T-cell (primary cell): ENCODE data around the gene IGFBP3. TPM values are rescaled to one million over a fixed set of nuclear protein-coding genes. Genes with fewer than 3 reads are reported as not detected.
"Not testable (repeated sequence)": the region's sequence is repeated elsewhere in the genome, so short reads cannot be mapped to it uniquely, and the experiment has no call there.

Experiments
- ATAC-seq, 4 experiments: fragments of 200-7000 bp in 3 of 4; fragments of 150-1000 bp in 1 of 4; cut with Tn5 transposase; replicated peaks in 1 of 4; 1 replicate in 3 of 4; 2 replicates in 1 of 4; pipeline ENCODE4 v1.10.0; 2021; ENCODE audit warnings: moderate library complexity in 3 of 4, mild to moderate bottlenecking in 2 of 4, moderate number of reproducible peaks in 1 of 4
- CTCF ChIA-PET, 2 donors: fragments of 300-600 bp; sonication (Branson Sonifier 250); formaldehyde crosslinking; loops; one replicate each; lab custom pipeline; 2022; ENCODE audit warnings: antibody characterized with exemption in 2 of 2; lab: Charles Lee
- POLR2A ChIA-PET, 2 donors: fragments of 300-600 bp; sonication (Branson Sonifier 250); formaldehyde crosslinking; loops; one replicate each; lab custom pipeline; 2022; ENCODE audit warnings: antibody characterized with exemption in 2 of 2; lab: Charles Lee
- DNase-seq, 35 experiments: peaks; one replicate each; pipeline versions ENCODE4 v3.0.0 to v3.0.0-alpha.2; 2013 to 2023
- H3K27ac ChIP-seq: one replicate; pipeline ENCODE4 v1.5.1; 2013; ENCODE audit warnings: low read length
- H3K27me3 ChIP-seq, 2 experiments: replicated peaks in 1 of 2; 1 replicate in 1 of 2; 2 replicates in 1 of 2; pipeline versions ENCODE4 v1.6.1 to v1.7.0; 2013; ENCODE audit warnings: low read length in 1 of 2, mixed read lengths in 1 of 2; ENCODE audit not compliant: control insufficient read depth in 2 of 2, insufficient read depth in 2 of 2; ENCODE audit errors: extremely low read depth in 1 of 2
- H3K36me3 ChIP-seq, 2 donors: 1 replicate in 1 of 2; 2 replicates in 1 of 2; pipeline versions ENCODE4 v1.6.1 to v1.7.0; 2013; ENCODE audit warnings: low read length in 1 of 2; ENCODE audit not compliant: control insufficient read depth in 2 of 2, insufficient read depth in 1 of 2; ENCODE audit errors: extremely low read depth in 1 of 2
- H3K4me1 ChIP-seq, 2 experiments: 1 replicate in 1 of 2; 2 replicates in 1 of 2; pipeline versions ENCODE4 v1.6.1 to v1.7.0; 2013; ENCODE audit warnings: low read length in 2 of 2, mixed read lengths in 1 of 2; ENCODE audit not compliant: insufficient read depth in 2 of 2, control insufficient read depth in 1 of 2; ENCODE audit errors: extremely low read depth in 1 of 2
- H3K4me3 ChIP-seq, 2 donors: 1 replicate in 1 of 2; 2 replicates in 1 of 2; pipeline versions ENCODE4 v1.5.1 to v1.7.0; 2013; ENCODE audit warnings: mild to moderate bottlenecking in 2 of 2, low read length in 1 of 2, moderate library complexity in 1 of 2; ENCODE audit not compliant: control insufficient read depth in 1 of 2; ENCODE audit errors: extremely low read depth in 1 of 2
- H3K9me3 ChIP-seq: 2 replicates; pipeline ENCODE4 v1.7.0; 2013
- H3K27ac Mint-ChIP-seq, 2 donors: one replicate each; pipeline ENCODE4 v1.8.0; 2020 to 2021; ENCODE audit warnings: mild to moderate bottlenecking in 2 of 2, mixed read lengths in 2 of 2
- H3K27me3 Mint-ChIP-seq, 2 donors: one replicate each; pipeline ENCODE4 v1.8.0; 2021 to 2022; ENCODE audit warnings: mixed read lengths in 2 of 2
- H3K36me3 Mint-ChIP-seq: one replicate; pipeline ENCODE4 v1.8.0; 2021; ENCODE audit warnings: mixed read lengths
- H3K4me1 Mint-ChIP-seq, 3 donors: one replicate each; pipeline ENCODE4 v1.8.0; 2020 to 2022; ENCODE audit warnings: mixed read lengths in 3 of 3, mild to moderate bottlenecking in 1 of 3
- H3K4me3 Mint-ChIP-seq, 3 donors: one replicate each; pipeline ENCODE4 v1.8.0; 2020 to 2022; ENCODE audit warnings: mild to moderate bottlenecking in 3 of 3, mixed read lengths in 3 of 3, moderate library complexity in 3 of 3
- H3K9me3 Mint-ChIP-seq, 3 donors: one replicate each; pipeline ENCODE4 v1.8.0; 2020 to 2022; ENCODE audit warnings: mixed read lengths in 3 of 3
- WGBS: methylation state at CpG from one replicate; pipeline ENCODE4 v1.1.5; 2013; ENCODE audit warnings: missing lambda C conversion rate; ENCODE audit not compliant: insufficient coverage; 5-methylcytosine and 5-hydroxymethylcytosine counted together
- total RNA-seq, 35 experiments: library from RNA in 6 of 35; stranded (reverse) in 6 of 35; fragments of 120-200 nt in 1 of 35; gene quantifications; one replicate each; pipeline versions ENCODE4 v1.2.1 to v1.2.4 and lab custom pipeline; 2013 to 2026

The IGFBP3 gene
- total RNA-seq, 5 donors from 2014 or later (not counting 1 experiment from before 2014, with no cell fraction given): 3.9 to 20.5 (median 8.2) TPM

DNA sequence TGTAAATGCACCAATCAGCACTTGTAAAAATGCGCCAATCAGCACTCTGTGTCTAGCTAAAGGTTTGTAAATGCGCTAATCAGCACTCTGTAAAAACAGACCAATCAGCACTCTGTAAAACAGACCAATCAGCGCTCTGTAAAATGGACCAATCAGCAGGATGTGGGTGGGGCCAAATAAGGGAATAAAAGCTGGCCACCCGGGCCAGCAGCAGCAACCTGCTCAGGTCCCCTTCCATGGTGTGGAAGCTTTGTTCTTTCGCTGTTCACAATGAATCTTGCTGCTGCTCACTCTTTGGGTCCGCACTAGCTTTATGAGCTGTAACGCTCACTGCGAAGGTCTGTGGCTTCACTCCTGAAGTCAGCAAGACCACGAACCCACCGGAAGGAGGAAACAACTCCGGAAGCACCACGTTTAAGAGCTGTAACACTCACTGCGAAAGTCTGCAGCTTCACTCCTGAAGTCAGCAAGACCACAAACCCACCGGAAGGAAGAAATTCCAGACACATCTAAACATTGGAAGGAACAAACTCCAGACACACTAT, 19.2 kb upstream of the IGFBP3 start:
- H3K9me3 Mint-ChIP-seq, H3K27ac ChIP-seq, H3K27me3 ChIP-seq, H3K27me3 Mint-ChIP-seq, H3K36me3 ChIP-seq, H3K36me3 Mint-ChIP-seq, POLR2A ChIA-PET, H3K9me3 ChIP-seq: not testable (repeated sequence)
- H3K27ac Mint-ChIP-seq: peak overlapping the region; percentile 53 to 92
- H3K4me3 Mint-ChIP-seq: peak overlapping the region; percentile 73 to 85 (median 84)
- H3K4me3 ChIP-seq: peak overlapping the region in 1 of 2 donors; percentile 50
- peaks cover 0 to 13% of the 10 kb centered on the region in 2 experiments for H3K4me1 ChIP-seq
- ATAC-seq: peak; percentile 31 to 83 (median 58)
- H3K4me1 Mint-ChIP-seq: peaks cover 28 to 36% (median 35%) of the 10 kb centered on the region in 3 donors
- CTCF ChIA-PET: interaction anchor here in 1 of 2 donors (1.5 kb wide), 1 partner anchor 18 kb away, joined by 5 read pairs; no protein-coding TSS in a partner anchor
- peak in 22 of 35 experiments; percentile 11 to 58 (median 30) for DNase-seq
- WGBS: 18% methylated on average over 5 of the region's 14 CpGs

DNA sequence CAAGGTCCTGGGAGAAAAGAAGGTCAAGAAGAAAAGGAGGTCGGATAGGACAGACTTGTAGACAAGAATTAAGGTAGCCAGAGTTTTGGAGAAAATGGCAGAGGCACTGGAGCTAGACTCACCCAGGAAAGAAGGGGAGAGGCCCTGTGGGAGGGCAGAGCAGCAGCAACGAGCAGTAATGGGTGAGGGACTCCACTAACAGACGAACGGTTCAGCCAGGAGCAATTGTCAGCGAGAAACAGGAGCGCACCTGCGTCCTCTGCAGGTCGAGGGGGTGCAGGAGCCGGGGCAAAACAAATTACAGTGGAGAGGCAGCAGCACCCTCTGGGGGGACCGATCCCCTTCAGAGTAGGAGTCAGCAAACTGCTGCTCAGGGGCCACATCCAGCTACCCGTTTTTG, 18.5 kb upstream of the IGFBP3 start:
- no peak for ATAC-seq
- Histone ChIP-seq H3K9me3 (no peaks in the 10 kb centered on the region), H3K4me3 (no peak overlapping the region), H3K27me3 (peaks cover 0 to 3% of the 10 kb centered on the region in 2 experiments), H3K36me3 (no peaks in the 10 kb centered on the region), H3K27ac (no peak overlapping the region), H3K4me1 (peaks cover 0 to 13% of the 10 kb centered on the region in 2 experiments)
- Mint-ChIP-seq H3K9me3 (peaks cover 3 to 8% (median 4%) of the 10 kb centered on the region in 3 donors), H3K27me3 (peaks cover 7 to 13% of the 10 kb centered on the region in 2 donors), H3K4me3 (peak overlapping the region in 2 of 3 donors; percentile 52), H3K4me1 (peaks cover 28 to 36% (median 35%) of the 10 kb centered on the region in 3 donors), H3K36me3 (no peaks in the 10 kb centered on the region), H3K27ac (no peak overlapping the region)
- ChIA-PET CTCF (interaction anchor here in 1 of 2 donors (1.5 kb wide), 1 partner anchor 17 kb away, joined by 5 read pairs; no protein-coding TSS in a partner anchor), POLR2A (no interaction called here)
- WGBS: 91% methylated on average over 10 of the region's 11 CpGs
- no peak for DNase-seq

DNA sequence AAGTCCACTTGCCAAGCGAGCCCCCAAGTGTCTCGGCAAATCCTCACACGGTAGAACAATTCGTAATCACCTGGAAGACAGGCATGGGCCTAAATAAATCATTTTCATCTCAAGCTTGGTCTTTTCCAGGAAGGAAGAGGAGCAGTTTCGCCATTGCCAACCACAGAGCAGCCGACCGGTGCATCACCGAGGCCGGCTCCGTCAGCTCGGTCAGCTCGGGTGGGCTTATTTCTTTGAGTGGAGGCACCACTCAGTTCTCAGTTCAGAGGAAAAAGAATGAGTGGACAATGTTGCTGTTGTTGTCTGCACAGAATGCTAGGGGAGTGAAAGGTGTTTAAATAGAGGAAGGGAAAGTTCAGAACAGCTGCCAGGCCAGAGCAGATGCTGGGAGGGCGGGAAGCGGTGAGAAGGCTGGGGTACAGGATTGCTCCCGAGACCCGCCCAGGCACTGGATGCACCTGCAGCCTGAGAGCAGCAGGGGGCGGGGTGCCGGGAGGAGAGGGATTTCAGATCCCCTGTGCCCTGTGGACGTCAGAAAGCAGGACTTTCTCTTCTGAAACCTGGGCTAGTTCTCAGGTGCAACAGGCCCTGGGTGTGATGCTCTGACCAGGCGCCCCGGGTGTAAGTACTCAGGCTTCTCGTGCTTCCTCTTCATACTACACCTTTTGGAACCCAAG, 17.7 kb upstream of the IGFBP3 start:
- H3K36me3 Mint-ChIP-seq: no peaks in the 10 kb centered on the region
- H3K27ac Mint-ChIP-seq: no peak overlapping the region
- POLR2A ChIA-PET: no interaction called here

DNA sequence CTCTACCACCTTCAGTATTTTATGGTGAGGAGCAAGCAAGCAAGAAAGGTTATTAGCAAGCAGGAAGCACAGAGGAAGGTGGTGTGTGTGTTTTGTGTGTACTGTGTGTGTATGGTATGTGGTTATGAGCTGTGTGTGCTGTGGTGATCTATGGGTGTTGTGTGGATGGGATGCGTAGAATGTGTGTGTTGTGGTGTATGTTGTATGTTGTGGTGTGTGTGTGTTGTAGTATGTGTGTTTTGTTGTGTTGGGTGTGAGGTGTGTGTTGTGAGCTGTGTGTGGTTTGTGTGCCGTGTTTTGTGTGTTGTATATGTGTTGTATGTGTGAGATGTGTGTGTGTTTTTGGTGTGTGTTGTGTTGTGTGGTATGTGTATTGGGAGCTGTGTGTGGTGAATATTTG, 16.8 kb upstream of the IGFBP3 start:
- Mint-ChIP-seq H3K36me3 (no peaks in the 10 kb centered on the region), H3K27me3 (peaks cover 8 to 22% of the 10 kb centered on the region in 2 donors), H3K27ac (no peak overlapping the region), H3K4me3 (no peak overlapping the region), H3K4me1 (peaks cover 27% of the 10 kb centered on the region in 3 donors), H3K9me3 (peaks cover 3 to 4% (median 4%) of the 10 kb centered on the region in 3 donors)
- 75% methylated on average over 2 of the region's 2 CpGs for WGBS
- ChIA-PET CTCF (interaction anchor here in 1 of 2 donors (1.1 kb wide), 1 partner anchor 15 kb away, joined by 3 read pairs; no protein-coding TSS in a partner anchor), POLR2A (no interaction called here)
- peaks cover 0 to 13% of the 10 kb centered on the region in 2 experiments for H3K4me1 ChIP-seq
- no peak overlapping the region for H3K4me3 ChIP-seq
- DNase-seq: no peak
- H3K27me3 ChIP-seq: peaks cover 0 to 3% of the 10 kb centered on the region in 2 experiments
- no peaks in the 10 kb centered on the region for H3K9me3 ChIP-seq
- no peak for ATAC-seq
- no peaks in the 10 kb centered on the region for H3K36me3 ChIP-seq
- no peak overlapping the region for H3K27ac ChIP-seq

More for the DNA sequence above, 17.7 kb upstream of the IGFBP3 start:
- CTCF ChIA-PET: interaction anchor here in 1 of 2 donors (0.6 to 1.1 kb wide), 2 partner anchors 16 to 251 kb away, joined by 3 to 4 read pairs; no protein-coding TSS in a partner anchor
- H3K27me3 Mint-ChIP-seq: peaks cover 8 to 17% of the 10 kb centered on the region in 2 donors
- H3K4me3 Mint-ChIP-seq: peak overlapping the region in 1 of 3 donors; percentile 52
- Histone ChIP-seq H3K4me1 (peaks cover 0 to 13% of the 10 kb centered on the region in 2 experiments), H3K27me3 (peaks cover 0 to 3% of the 10 kb centered on the region in 2 experiments), H3K4me3 (no peak overlapping the region), H3K27ac (no peak overlapping the region), H3K9me3 (no peaks in the 10 kb centered on the region), H3K36me3 (no peaks in the 10 kb centered on the region)
- WGBS: 86% methylated on average over 12 of the region's 22 CpGs
- DNase-seq (no peak), ATAC-seq (no peak)
- peaks cover 28 to 35% (median 32%) of the 10 kb centered on the region in 3 donors for H3K4me1 Mint-ChIP-seq
- H3K9me3 Mint-ChIP-seq: peaks cover 3 to 4% (median 4%) of the 10 kb centered on the region in 3 donors

DNA sequence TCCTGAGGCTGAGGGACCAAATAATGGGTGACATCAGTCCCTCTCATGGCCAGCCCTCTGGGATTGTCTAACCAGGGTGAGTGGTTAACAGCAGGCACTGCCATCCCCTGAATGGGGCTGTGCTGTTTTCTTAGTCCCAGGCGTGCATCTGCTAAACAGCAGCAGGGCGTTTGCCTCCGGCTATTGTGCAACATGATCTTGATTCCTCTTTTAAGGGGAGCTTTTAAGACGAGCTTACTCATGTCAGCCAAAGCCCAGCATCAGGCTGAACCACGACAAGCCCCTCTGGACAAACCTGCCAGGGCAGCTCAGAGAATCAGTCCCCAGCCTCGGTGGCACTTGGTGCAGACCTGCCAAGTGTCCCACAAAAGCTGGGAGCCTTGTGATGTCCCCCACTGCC, 16.2 kb upstream of the IGFBP3 start:
- no peak overlapping the region for H3K4me3 Mint-ChIP-seq
- H3K27ac ChIP-seq: no peak overlapping the region
- H3K9me3 ChIP-seq: no peaks in the 10 kb centered on the region
- no peaks in the 10 kb centered on the region for H3K36me3 ChIP-seq
- H3K4me3 ChIP-seq: no peak overlapping the region
- peaks cover 21 to 22% (median 22%) of the 10 kb centered on the region in 3 donors for H3K4me1 Mint-ChIP-seq
- no peak overlapping the region for H3K27ac Mint-ChIP-seq
- peaks cover 8 to 22% of the 10 kb centered on the region in 2 donors for H3K27me3 Mint-ChIP-seq
- peaks cover 0 to 13% of the 10 kb centered on the region in 2 experiments for H3K4me1 ChIP-seq
- ATAC-seq (no peak), DNase-seq (no peak)
- 60% methylated on average over 6 of the region's 6 CpGs for WGBS
- H3K36me3 Mint-ChIP-seq: no peaks in the 10 kb centered on the region
- CTCF ChIA-PET: interaction anchor here in 1 of 2 donors (1.1 kb wide), 1 partner anchor 15 kb away, joined by 3 read pairs; no protein-coding TSS in a partner anchor
- H3K27me3 ChIP-seq: peaks cover 0 to 3% of the 10 kb centered on the region in 2 experiments
- H3K9me3 Mint-ChIP-seq: peaks cover 3 to 4% (median 4%) of the 10 kb centered on the region in 3 donors
- POLR2A ChIA-PET: no interaction called here

DNA sequence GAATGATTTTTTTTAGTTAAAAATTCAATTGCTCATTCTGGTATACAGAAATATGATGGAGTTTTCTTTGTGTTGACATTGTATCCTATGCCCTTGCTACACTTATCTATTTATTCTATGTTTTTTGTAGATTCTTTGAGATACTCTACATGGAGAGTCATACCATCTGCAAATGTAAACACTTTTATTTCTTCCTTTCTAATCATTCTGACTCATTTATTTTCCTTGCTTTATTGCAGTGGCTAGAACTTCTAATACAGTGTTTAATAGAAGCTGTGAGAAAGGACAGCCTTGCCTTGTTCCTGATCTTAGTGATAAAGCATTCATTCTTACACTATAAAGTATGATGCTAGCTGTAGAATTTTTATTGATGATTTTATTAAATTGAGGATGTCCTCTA, 9.9 kb upstream of the IGFBP3 start:
- no peak overlapping the region for H3K27ac Mint-ChIP-seq
- no peak for DNase-seq
- H3K9me3 ChIP-seq: no peaks in the 10 kb centered on the region
- peaks cover 0 to 3% (median 2%) of the 10 kb centered on the region in 3 donors for H3K4me1 Mint-ChIP-seq
- no peak overlapping the region for H3K27ac ChIP-seq
- H3K4me3 ChIP-seq: no peak overlapping the region
- ChIA-PET POLR2A (interaction anchor here in 1 of 2 donors (0.6 kb wide), 1 partner anchor 17 kb away, joined by 3 read pairs; no protein-coding TSS in a partner anchor), CTCF (no interaction called here)
- peaks cover 0 to 5% (median 0%) of the 10 kb centered on the region in 3 donors for H3K9me3 Mint-ChIP-seq
- no peaks in the 10 kb centered on the region for H3K4me1 ChIP-seq
- no peak for ATAC-seq
- peaks cover 0 to 3% of the 10 kb centered on the region in 2 experiments for H3K27me3 ChIP-seq
- H3K4me3 Mint-ChIP-seq: no peak overlapping the region
- no peaks in the 10 kb centered on the region for H3K36me3 Mint-ChIP-seq
- no peaks in the 10 kb centered on the region for H3K36me3 ChIP-seq
- peaks cover 6 to 22% of the 10 kb centered on the region in 2 donors for H3K27me3 Mint-ChIP-seq
